Thoracic aorta (tissue), 2 donors: Measurements from ENCODE around the gene ADGRG1. TPM values are rescaled to one million over a fixed set of nuclear protein-coding genes. Genes with fewer than 3 reads are reported as not detected.

Experiments
- ATAC-seq: fragments of 150-250 bp; one replicate; pipeline ENCODE4 v1.8.0; 2017; ENCODE audit warnings: low read depth; ENCODE audit not compliant: insufficient number of reproducible peaks, low FRiP score
- DNase-seq: peaks from one replicate; pipeline ENCODE4 v3.0.0-alpha.2; 2020; ENCODE audit warnings: low spot score
- H3K27ac ChIP-seq, 2 donors: fragments of 200-600 bp; sonication (generic); 1 replicate in 1 of 2; 2 replicates in 1 of 2; pipeline ENCODE4 v1.5.1; 2016; ENCODE audit warnings: mild to moderate bottlenecking in 2 of 2, moderate library complexity in 2 of 2
- H3K27me3 ChIP-seq: fragments of 200-600 bp; sonication (generic); replicated peaks from 2 replicates; pipeline ENCODE4 v1.6.0; 2016; ENCODE audit warnings: mild to moderate bottlenecking; ENCODE audit not compliant: insufficient read depth
- H3K36me3 ChIP-seq: fragments of 200-600 bp; sonication (generic); one replicate; pipeline ENCODE4 v1.5.1; 2016
- H3K4me1 ChIP-seq, 2 donors: fragments of 200-600 bp; sonication (generic); 1 replicate in 1 of 2; 2 replicates in 1 of 2; pipeline versions ENCODE4 v1.5.1 to v1.6.0; 2016; ENCODE audit warnings: low read depth in 2 of 2, mild to moderate bottlenecking in 1 of 2; ENCODE audit not compliant: control insufficient read depth in 1 of 2
- H3K4me3 ChIP-seq: fragments of 200-600 bp; sonication (generic); 2 replicates; pipeline ENCODE4 v1.5.1; 2016; ENCODE audit warnings: mild to moderate bottlenecking
- H3K9me3 ChIP-seq: fragments of 200-600 bp; sonication (generic); 2 replicates; pipeline ENCODE4 v1.5.1; 2016
- CTCF ChIP-seq: fragments of 200-600 bp; sonication (generic); IDR thresholded peaks from one replicate; pipeline ENCODE4 v1.5.1; 2019; ENCODE audit warnings: antibody characterized with exemption
- total RNA-seq, 2 donors: library from RNA; depleted of rRNA; stranded (reverse); fragments of >200 nt; gene quantifications; one replicate each; pipeline versions ENCODE4 v1.1.0 to v1.2.3, GENCODE V29; 2016

Gene ADGRG1
- total RNA-seq, 2 donors from 2014 or later = 5.4 to 79.1 TPM

GRCh38 chr16:57645169-57645568 is 16.7 kb downstream of the ADGRG1 start:
- Histone ChIP-seq H3K4me1 (no peaks in the 10 kb centered on the region), H3K27ac (no peak overlapping the region), H3K9me3 (no peaks in the 10 kb centered on the region), H3K27me3 (no peaks in the 10 kb centered on the region), H3K4me3 (no peak overlapping the region), H3K36me3 (no peaks in the 10 kb centered on the region)
- no peak for TF ChIP-seq CTCF
- DNase-seq (no peak), ATAC-seq (no peak)

DNA sequence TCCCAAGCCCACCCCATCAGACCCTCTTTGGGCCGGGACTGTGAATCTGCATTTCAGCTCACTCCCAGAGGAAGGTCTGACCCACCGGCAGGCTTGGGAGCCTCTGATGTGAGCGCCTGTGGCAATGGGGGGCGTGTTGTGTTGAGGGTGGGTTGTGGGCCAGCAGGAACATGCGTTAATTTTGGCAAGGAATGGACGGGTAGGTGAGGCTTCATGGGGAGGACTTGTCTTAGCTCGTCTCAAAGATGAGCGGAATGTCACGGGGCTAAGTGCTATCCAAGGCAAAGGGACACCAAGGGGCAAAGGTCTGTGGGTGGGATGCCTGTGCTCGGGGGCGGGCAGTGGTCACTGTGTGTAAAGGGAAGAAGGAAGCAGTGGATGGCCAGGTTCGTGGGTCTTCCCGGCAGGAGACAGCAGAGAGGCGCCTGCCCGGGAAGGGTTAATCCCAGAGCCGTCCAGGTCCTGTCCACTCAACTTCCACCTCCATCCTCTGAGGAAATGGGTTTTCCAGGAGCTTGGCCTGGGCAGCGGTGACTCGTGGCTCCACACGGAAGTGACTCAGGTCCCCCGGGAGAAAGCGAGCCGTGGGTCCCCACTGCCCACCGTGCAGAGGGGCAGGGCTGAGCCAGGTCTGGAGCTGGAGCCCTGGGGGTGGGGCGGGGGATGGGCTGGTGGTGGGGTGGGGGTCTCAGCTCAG is 17.4 kb downstream of the ADGRG1 start:
- no peaks in the 10 kb centered on the region for H3K27me3 ChIP-seq
- no peak overlapping the region for H3K27ac ChIP-seq
- H3K4me1 ChIP-seq = no peaks in the 10 kb centered on the region
- DNase-seq (no peak), ATAC-seq (no peak)
- H3K36me3 ChIP-seq = no peaks in the 10 kb centered on the region
- no peak for TF ChIP-seq CTCF
- H3K4me3 ChIP-seq = no peak overlapping the region
- no peaks in the 10 kb centered on the region for H3K9me3 ChIP-seq

DNA sequence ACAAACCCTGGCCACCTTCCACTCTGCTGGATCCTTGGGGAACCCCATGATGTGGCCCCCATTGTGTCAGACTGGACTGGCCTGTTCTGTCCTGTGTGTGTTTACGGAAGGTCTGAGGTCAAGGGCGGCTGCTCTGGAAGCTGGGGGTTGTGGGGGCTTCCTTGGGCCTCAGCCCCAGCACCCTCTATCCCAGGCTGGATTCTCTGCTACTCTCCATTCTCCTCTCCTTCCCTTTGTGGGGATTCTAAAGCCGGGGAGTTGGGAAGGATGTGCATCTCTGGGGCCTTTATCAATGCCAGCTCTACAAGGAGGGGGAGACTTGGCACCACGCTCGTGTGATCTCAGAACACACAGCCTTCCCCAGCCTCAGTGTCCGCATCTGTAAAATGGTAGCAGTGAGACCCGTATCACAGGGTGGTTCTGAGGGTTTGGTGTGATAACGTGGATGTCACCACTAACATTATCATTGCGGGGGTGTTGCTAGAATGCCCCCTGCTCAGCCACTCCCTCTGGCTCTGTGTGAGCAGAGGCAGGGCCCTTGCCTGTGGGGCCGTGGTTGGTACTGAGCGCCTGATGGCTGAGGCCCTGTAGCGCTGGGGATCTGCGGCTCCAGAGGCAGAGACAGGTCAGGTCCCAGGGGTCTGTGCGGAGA is 18.1 kb downstream of the ADGRG1 start:
- no peaks in the 10 kb centered on the region for H3K27me3 ChIP-seq
- H3K27ac ChIP-seq = no peak overlapping the region
- ATAC-seq (no peak), DNase-seq (no peak)
- no peak for TF ChIP-seq CTCF
- no peak overlapping the region for H3K4me3 ChIP-seq
- H3K9me3 ChIP-seq = no peaks in the 10 kb centered on the region
- H3K4me1 ChIP-seq = no peaks in the 10 kb centered on the region
- H3K36me3 ChIP-seq = no peaks in the 10 kb centered on the region

GRCh38 chr16:57647136-57647875 is 18.9 kb downstream of the ADGRG1 start:
- no peak overlapping the region for H3K27ac ChIP-seq
- DNase-seq (no peak), ATAC-seq (no peak)

More at GRCh38 chr16:57647136-57647875, 18.9 kb downstream of the ADGRG1 start:
- H3K4me3 ChIP-seq = no peak overlapping the region
- H3K27me3 ChIP-seq = no peaks in the 10 kb centered on the region
- H3K4me1 ChIP-seq = no peaks in the 10 kb centered on the region
- TF ChIP-seq CTCF = no peak
- H3K9me3 ChIP-seq = no peaks in the 10 kb centered on the region
- no peaks in the 10 kb centered on the region for H3K36me3 ChIP-seq
